OCI-M2 (cell line): ENCODE results near the gene HSPH1.

Experiments used
- DNase-seq: peaks from one replicate; lab custom pipeline; 2025; ENCODE audit not compliant: unreplicated experiment; lab: John Stamatoyannopoulos, UW

Gene HSPH1

GRCh38 chr13:31133621-31134020 lies 28.1 kb downstream of the HSPH1 start:
- DNase-seq: no peak

- no peak for DNase-seq
Observed at GRCh38 chr13:31131470-31131961, 30.2 kb downstream of the HSPH1 start.

- DNase-seq: no peak
Observed at GRCh38 chr13:31129419-31129818, 32.3 kb downstream of the HSPH1 start.

- no peak for DNase-seq
Observed at GRCh38 chr13:31124204-31124603, 37.5 kb downstream of the HSPH1 start.

GRCh38 chr13:31122544-31123260 lies 39.0 kb downstream of the HSPH1 start:
- DNase-seq: no peak

- DNase-seq: no peak
Observed at GRCh38 chr13:31122143-31122542, 39.6 kb downstream of the HSPH1 start.

GRCh38 chr13:31121379-31122140 lies 40.1 kb downstream of the HSPH1 start:
- DNase-seq: no peak

- DNase-seq: no peak
Observed at GRCh38 chr13:31119966-31120700, 41.6 kb downstream of the HSPH1 start.

GRCh38 chr13:31119526-31119925 lies 42.2 kb downstream of the HSPH1 start:
- no peak for DNase-seq

GRCh38 chr13:31116224-31116623 lies 45.5 kb downstream of the HSPH1 start:
- no peak for DNase-seq

GRCh38 chr13:31115616-31116015 lies 46.1 kb downstream of the HSPH1 start:
- DNase-seq: no peak

- DNase-seq: no peak
Observed at GRCh38 chr13:31114641-31115040, 47.1 kb downstream of the HSPH1 start.

GRCh38 chr13:31111136-31111535 lies 50.6 kb downstream of the HSPH1 start:
- DNase-seq: no peak

GRCh38 chr13:31110617-31111016 lies 51.1 kb downstream of the HSPH1 start:
- no peak for DNase-seq

- no peak for DNase-seq
Observed at GRCh38 chr13:31110169-31110568, 51.5 kb downstream of the HSPH1 start.

GRCh38 chr13:31107109-31107508 lies 54.6 kb downstream of the HSPH1 start:
- no peak for DNase-seq

GRCh38 chr13:31105856-31106255 lies 55.8 kb downstream of the HSPH1 start:
- DNase-seq: no peak

- DNase-seq: no peak
Observed at GRCh38 chr13:31105020-31105795, 56.5 kb downstream of the HSPH1 start.

GRCh38 chr13:31102905-31103304 lies 58.8 kb downstream of the HSPH1 start:
- DNase-seq: no peak

GRCh38 chr13:31101472-31102170 lies 60.1 kb downstream of the HSPH1 start:
- no peak for DNase-seq
